Measurements from ENCODE around the gene RC3H1.
A peak's percentile ranks its signal among the peaks of the same experiment; 100 is the strongest.
"Not testable (repeated sequence)": the region's sequence is repeated elsewhere in the genome, so short reads cannot be mapped to it uniquely, and the experiment has no call there.

RC3H1 gene

GRCh38 chr1:174022080-174022975 is at the start of gene RC3H1:
RC3H1 (minus strand) TSS chr1:174022357; CDS start chr1:173992985, 29,372 bp downstream.
- peak; percentile 94 for DNase-seq

GRCh38 chr1:174070614-174071013 is 48.5 kb upstream of the RC3H1 start:
- DNase-seq: no peak

GRCh38 chr1:174068000-174068399 is 45.8 kb upstream of the RC3H1 start:
- no peak for DNase-seq

GRCh38 chr1:174060090-174060489 is 37.9 kb upstream of the RC3H1 start:
- no peak for DNase-seq

- DNase-seq: no peak
Measured at GRCh38 chr1:174058624-174059023, 36.5 kb upstream of the RC3H1 start.

- not testable (repeated sequence) for DNase-seq
Measured at GRCh38 chr1:174056609-174057008, 34.5 kb upstream of the RC3H1 start.

GRCh38 chr1:174055797-174056196 is 33.6 kb upstream of the RC3H1 start:
- DNase-seq: not testable (repeated sequence)

- no peak for DNase-seq
Measured at GRCh38 chr1:174053826-174054225, 31.7 kb upstream of the RC3H1 start.

- DNase-seq: no peak
Measured at GRCh38 chr1:174052621-174053020, 30.5 kb upstream of the RC3H1 start.

- DNase-seq: no peak
Measured at GRCh38 chr1:174051956-174052355, 29.8 kb upstream of the RC3H1 start.

- no peak for DNase-seq
Measured at GRCh38 chr1:174049514-174049913, 27.4 kb upstream of the RC3H1 start.

- DNase-seq: no peak
Measured at GRCh38 chr1:174044418-174045222, 22.5 kb upstream of the RC3H1 start.

- DNase-seq: not testable (repeated sequence)
Measured at GRCh38 chr1:174042509-174042908, 20.4 kb upstream of the RC3H1 start.

GRCh38 chr1:174041369-174041768 is 19.2 kb upstream of the RC3H1 start:
- DNase-seq: no peak

- no peak for DNase-seq
Measured at GRCh38 chr1:174040387-174040786, 18.2 kb upstream of the RC3H1 start.

- DNase-seq: no peak
Measured at GRCh38 chr1:174039027-174039426, 16.9 kb upstream of the RC3H1 start.

GRCh38 chr1:174036798-174037197 is 14.6 kb upstream of the RC3H1 start:
- DNase-seq: no peak

- DNase-seq: no peak
Measured at GRCh38 chr1:174036204-174036603, 14.0 kb upstream of the RC3H1 start.

- DNase-seq: no peak
Measured at GRCh38 chr1:174032671-174033222, 10.6 kb upstream of the RC3H1 start.

GRCh38 chr1:174031099-174031498 is 8.9 kb upstream of the RC3H1 start:
- DNase-seq: no peak

GRCh38 chr1:174028495-174028894 is 6.3 kb upstream of the RC3H1 start:
- no peak for DNase-seq

- DNase-seq: no peak
Measured at GRCh38 chr1:174023440-174023839, 1.3 kb upstream of the RC3H1 start.

GRCh38 chr1:174022976-174023277 is 770 bp upstream of the RC3H1 start:
- no peak for DNase-seq

- no peak for DNase-seq
Measured at GRCh38 chr1:174021591-174022079, 522 bp downstream of the RC3H1 start.

Data from activated CD8-positive, alpha-beta memory T cell treated with anti-CD3 and anti-CD28 coated beads for 24 hours (primary cell).